PFSK-1 (cell line): ENCODE results near the gene IGFLR1.

Experiments used
- FOXP2 ChIP-seq: optimal IDR thresholded peaks from 2 replicates; pipeline ENCODE3; 2011; ENCODE audit warnings: borderline replicate concordance, control low read depth, inconsistent platforms; ENCODE audit not compliant: insufficient read depth; ENCODE audit errors: extremely low read length, extremely low read depth
- POLR2AphosphoS5 ChIP-seq: IDR thresholded peaks from 2 replicates; pipeline ENCODE4 v1.6.1; 2012; ENCODE audit warnings: low read depth, mild to moderate bottlenecking, control low read depth, low read length, moderate library complexity
- SIN3A ChIP-seq: IDR thresholded peaks from 2 replicates; pipeline ENCODE4 v1.6.1; 2012; ENCODE audit warnings: mild to moderate bottlenecking, low read length, moderate library complexity, borderline replicate concordance; ENCODE audit not compliant: insufficient read depth
- TAF1 ChIP-seq: IDR thresholded peaks from 2 replicates; pipeline ENCODE4 v1.6.1; 2012; ENCODE audit warnings: low read length, control low read depth, borderline replicate concordance; ENCODE audit not compliant: insufficient read depth
- TF ChIP-seq, protein P1 (sequence below), 2 experiments: IDR thresholded peaks; 2 replicates each; pipeline versions ENCODE4 v1.6.1 to v1.8.0; 2011 to 2012; ENCODE audit warnings: low read depth in 2 of 2, low read length in 2 of 2, control low read depth in 1 of 2, inconsistent platforms in 1 of 2, mild to moderate bottlenecking in 1 of 2, moderate library complexity in 1 of 2; ENCODE audit not compliant: insufficient read depth in 1 of 2

Gene IGFLR1

GRCh38 chr19:35715981-35716800 lies 26.1 kb downstream of the IGFLR1 start:
- TF ChIP-seq POLR2AphosphoS5 (no peak), FOXP2 (no peak), SIN3A (no peak), TAF1 (no peak; the same call in 1 of the 2 replicates)
- TF ChIP-seq, protein P1, sequence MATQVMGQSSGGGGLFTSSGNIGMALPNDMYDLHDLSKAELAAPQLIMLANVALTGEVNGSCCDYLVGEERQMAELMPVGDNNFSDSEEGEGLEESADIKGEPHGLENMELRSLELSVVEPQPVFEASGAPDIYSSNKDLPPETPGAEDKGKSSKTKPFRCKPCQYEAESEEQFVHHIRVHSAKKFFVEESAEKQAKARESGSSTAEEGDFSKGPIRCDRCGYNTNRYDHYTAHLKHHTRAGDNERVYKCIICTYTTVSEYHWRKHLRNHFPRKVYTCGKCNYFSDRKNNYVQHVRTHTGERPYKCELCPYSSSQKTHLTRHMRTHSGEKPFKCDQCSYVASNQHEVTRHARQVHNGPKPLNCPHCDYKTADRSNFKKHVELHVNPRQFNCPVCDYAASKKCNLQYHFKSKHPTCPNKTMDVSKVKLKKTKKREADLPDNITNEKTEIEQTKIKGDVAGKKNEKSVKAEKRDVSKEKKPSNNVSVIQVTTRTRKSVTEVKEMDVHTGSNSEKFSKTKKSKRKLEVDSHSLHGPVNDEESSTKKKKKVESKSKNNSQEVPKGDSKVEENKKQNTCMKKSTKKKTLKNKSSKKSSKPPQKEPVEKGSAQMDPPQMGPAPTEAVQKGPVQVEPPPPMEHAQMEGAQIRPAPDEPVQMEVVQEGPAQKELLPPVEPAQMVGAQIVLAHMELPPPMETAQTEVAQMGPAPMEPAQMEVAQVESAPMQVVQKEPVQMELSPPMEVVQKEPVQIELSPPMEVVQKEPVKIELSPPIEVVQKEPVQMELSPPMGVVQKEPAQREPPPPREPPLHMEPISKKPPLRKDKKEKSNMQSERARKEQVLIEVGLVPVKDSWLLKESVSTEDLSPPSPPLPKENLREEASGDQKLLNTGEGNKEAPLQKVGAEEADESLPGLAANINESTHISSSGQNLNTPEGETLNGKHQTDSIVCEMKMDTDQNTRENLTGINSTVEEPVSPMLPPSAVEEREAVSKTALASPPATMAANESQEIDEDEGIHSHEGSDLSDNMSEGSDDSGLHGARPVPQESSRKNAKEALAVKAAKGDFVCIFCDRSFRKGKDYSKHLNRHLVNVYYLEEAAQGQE (IDR thresholded peaks at IDR 0.05; ENCODE audit: insufficient read depth in 1 of 2, low read depth in 2 of 2, low read length in 2 of 2), result no peak

DNA sequence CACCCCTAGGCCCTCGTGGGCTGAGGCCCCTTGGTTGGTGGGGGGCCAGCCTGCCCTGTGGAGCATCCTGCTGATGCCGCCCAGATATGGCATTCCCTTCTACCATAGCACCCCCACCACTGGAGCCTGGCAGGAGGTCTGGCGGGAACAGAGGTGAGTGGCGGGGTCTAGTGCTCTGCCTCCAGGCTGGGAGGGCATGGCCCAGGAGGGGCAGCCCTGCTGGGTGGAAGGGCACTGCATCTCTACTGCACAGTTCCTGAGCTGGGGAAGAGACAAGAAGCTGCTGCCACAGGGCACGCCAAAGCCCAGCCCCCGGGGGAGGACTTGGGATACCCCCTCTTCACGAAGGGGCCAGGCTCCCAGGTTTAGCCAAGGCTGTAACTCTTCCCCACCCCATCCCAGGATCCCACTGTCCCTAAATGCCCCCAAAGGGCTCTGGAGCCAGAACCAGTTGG lies 26.9 kb downstream of the IGFLR1 start:
- TF ChIP-seq TAF1, result no peak
- TF ChIP-seq, protein P1 (IDR thresholded peaks at IDR 0.05; ENCODE audit: insufficient read depth in 1 of 2, low read depth in 2 of 2, low read length in 2 of 2), result no peak

DNA sequence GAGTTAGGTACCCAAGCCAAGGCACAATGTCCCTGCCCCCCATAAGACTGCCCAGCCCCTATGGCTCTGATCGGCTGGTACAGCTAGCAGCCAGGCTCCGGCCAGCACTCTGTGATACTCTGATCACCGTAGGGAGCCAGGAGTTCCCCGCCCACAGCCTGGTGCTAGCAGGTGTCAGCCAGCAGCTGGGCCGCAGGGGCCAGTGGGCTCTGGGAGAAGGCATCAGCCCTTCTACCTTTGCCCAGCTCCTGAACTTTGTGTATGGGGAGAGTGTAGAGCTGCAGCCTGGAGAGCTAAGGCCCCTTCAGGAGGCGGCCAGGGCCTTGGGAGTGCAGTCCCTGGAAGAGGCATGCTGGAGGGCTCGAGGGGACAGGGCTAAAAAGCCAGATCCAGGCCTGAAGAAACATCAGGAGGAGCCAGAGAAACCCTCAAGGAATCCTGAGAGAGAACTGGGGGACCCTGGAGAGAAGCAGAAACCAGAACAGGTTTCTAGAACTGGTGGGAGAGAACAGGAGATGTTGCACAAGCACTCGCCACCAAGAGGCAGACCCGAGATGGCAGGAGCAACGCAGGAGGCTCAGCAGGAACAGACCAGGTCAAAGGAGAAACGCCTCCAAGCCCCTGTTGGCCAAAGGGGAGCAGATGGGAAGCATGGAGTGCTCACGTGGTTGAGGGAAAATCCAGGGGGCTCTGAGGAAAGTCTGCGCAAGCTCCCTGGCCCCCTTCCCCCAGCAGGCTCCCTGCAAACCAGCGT lies 27.5 kb downstream of the IGFLR1 start:
- TF ChIP-seq, protein P1 (IDR thresholded peaks at IDR 0.05; ENCODE audit: insufficient read depth in 1 of 2, low read depth in 2 of 2, low read length in 2 of 2), result no peak
- no peak for TF ChIP-seq SIN3A
- TF ChIP-seq FOXP2, result no peak
- TF ChIP-seq TAF1, result no peak
- TF ChIP-seq POLR2AphosphoS5, result no peak

GRCh38 chr19:35713904-35714495 lies 28.3 kb downstream of the IGFLR1 start:
- TF ChIP-seq TAF1 (no peak), SIN3A (no peak), POLR2AphosphoS5 (no peak), FOXP2 (no peak)
- TF ChIP-seq, protein P1 (IDR thresholded peaks at IDR 0.05; ENCODE audit: insufficient read depth in 1 of 2, low read depth in 2 of 2, low read length in 2 of 2), result no peak
